ENCODE measurements around the gene UBE2U.

Gene UBE2U

GRCh38 chr1:64296459-64296858, 93.0 kb downstream of the UBE2U start:
- H3K27me3 ChIP-seq (ENCODE audit: control insufficient read depth, insufficient read depth, low read length), result no peaks in the 10 kb centered on the region
- no peak overlapping the region for H3K27ac ChIP-seq (ENCODE audit: low read length)
- no peak overlapping the region for H3K9ac ChIP-seq (ENCODE audit: low read length)
- H3K9me3 ChIP-seq (ENCODE audit: control insufficient read depth, low read depth, low read length), result no peaks in the 10 kb centered on the region
- H3K4me1 ChIP-seq (ENCODE audit: control insufficient read depth, low read depth, low read length), result no peaks in the 10 kb centered on the region
- H3K4me3 ChIP-seq (ENCODE audit: low read length), result no peak overlapping the region
- H3K36me3 ChIP-seq (ENCODE audit: control insufficient read depth, low read depth, low read length), result no peaks in the 10 kb centered on the region

- Histone ChIP-seq H3K9ac (ENCODE audit: low read length) (no peak overlapping the region), H3K4me1 (ENCODE audit: control insufficient read depth, low read depth, low read length) (peaks cover 5% of the 10 kb centered on the region), H3K27ac (ENCODE audit: low read length) (no peak overlapping the region), H3K36me3 (ENCODE audit: control insufficient read depth, low read depth, low read length) (no peaks in the 10 kb centered on the region), H3K9me3 (ENCODE audit: control insufficient read depth, low read depth, low read length) (no peaks in the 10 kb centered on the region), H3K27me3 (ENCODE audit: control insufficient read depth, insufficient read depth, low read length) (no peaks in the 10 kb centered on the region), H3K4me3 (ENCODE audit: low read length) (no peak overlapping the region)
These were observed 98.8 kb downstream of the UBE2U start for GRCh38 chr1:64302194-64302593.

- Histone ChIP-seq H3K36me3 (ENCODE audit: control insufficient read depth, low read depth, low read length) (no peaks in the 10 kb centered on the region), H3K27ac (ENCODE audit: low read length) (no peak overlapping the region), H3K9me3 (ENCODE audit: control insufficient read depth, low read depth, low read length) (no peaks in the 10 kb centered on the region), H3K4me1 (ENCODE audit: control insufficient read depth, low read depth, low read length) (peaks cover 5% of the 10 kb centered on the region), H3K9ac (ENCODE audit: low read length) (no peak overlapping the region), H3K27me3 (ENCODE audit: control insufficient read depth, insufficient read depth, low read length) (no peaks in the 10 kb centered on the region), H3K4me3 (ENCODE audit: low read length) (no peak overlapping the region)
These were observed 99.5 kb downstream of the UBE2U start for GRCh38 chr1:64302971-64303370.

- Histone ChIP-seq H3K27ac (ENCODE audit: low read length) (no peak overlapping the region), H3K4me3 (ENCODE audit: low read length) (no peak overlapping the region), H3K9me3 (ENCODE audit: control insufficient read depth, low read depth, low read length) (no peaks in the 10 kb centered on the region), H3K9ac (ENCODE audit: low read length) (no peak overlapping the region), H3K27me3 (ENCODE audit: control insufficient read depth, insufficient read depth, low read length) (no peaks in the 10 kb centered on the region), H3K4me1 (ENCODE audit: control insufficient read depth, low read depth, low read length) (peaks cover 5% of the 10 kb centered on the region), H3K36me3 (ENCODE audit: control insufficient read depth, low read depth, low read length) (no peaks in the 10 kb centered on the region)
These were observed 101.4 kb downstream of the UBE2U start for GRCh38 chr1:64304823-64305222.

GRCh38 chr1:64308866-64309265, 105.4 kb downstream of the UBE2U start:
- Histone ChIP-seq H3K4me3 (ENCODE audit: low read length) (no peak overlapping the region), H3K27me3 (ENCODE audit: control insufficient read depth, insufficient read depth, low read length) (no peaks in the 10 kb centered on the region), H3K4me1 (ENCODE audit: control insufficient read depth, low read depth, low read length) (peaks cover 5% of the 10 kb centered on the region), H3K9me3 (ENCODE audit: control insufficient read depth, low read depth, low read length) (no peaks in the 10 kb centered on the region), H3K36me3 (ENCODE audit: control insufficient read depth, low read depth, low read length) (no peaks in the 10 kb centered on the region), H3K27ac (ENCODE audit: low read length) (no peak overlapping the region), H3K9ac (ENCODE audit: low read length) (no peak overlapping the region)

GRCh38 chr1:64309431-64309831, 106.0 kb downstream of the UBE2U start:
- Histone ChIP-seq H3K9ac (ENCODE audit: low read length) (no peak overlapping the region), H3K27me3 (ENCODE audit: control insufficient read depth, insufficient read depth, low read length) (no peaks in the 10 kb centered on the region), H3K36me3 (ENCODE audit: control insufficient read depth, low read depth, low read length) (no peaks in the 10 kb centered on the region), H3K9me3 (ENCODE audit: control insufficient read depth, low read depth, low read length) (no peaks in the 10 kb centered on the region), H3K4me3 (ENCODE audit: low read length) (no peak overlapping the region), H3K27ac (ENCODE audit: low read length) (no peak overlapping the region), H3K4me1 (ENCODE audit: control insufficient read depth, low read depth, low read length) (peaks cover 11% of the 10 kb centered on the region)

GRCh38 chr1:64310760-64311159, 107.3 kb downstream of the UBE2U start:
- no peaks in the 10 kb centered on the region for H3K36me3 ChIP-seq (ENCODE audit: control insufficient read depth, low read depth, low read length)
- no peak overlapping the region for H3K9ac ChIP-seq (ENCODE audit: low read length)
- H3K4me1 ChIP-seq (ENCODE audit: control insufficient read depth, low read depth, low read length), result peaks cover 6% of the 10 kb centered on the region
- H3K27ac ChIP-seq (ENCODE audit: low read length), result no peak overlapping the region
- no peak overlapping the region for H3K4me3 ChIP-seq (ENCODE audit: low read length)
- H3K27me3 ChIP-seq (ENCODE audit: control insufficient read depth, insufficient read depth, low read length), result no peaks in the 10 kb centered on the region
- no peaks in the 10 kb centered on the region for H3K9me3 ChIP-seq (ENCODE audit: control insufficient read depth, low read depth, low read length)

- H3K9me3 ChIP-seq (ENCODE audit: control insufficient read depth, low read depth, low read length), result no peaks in the 10 kb centered on the region
- H3K27ac ChIP-seq (ENCODE audit: low read length), result no peak overlapping the region
- no peaks in the 10 kb centered on the region for H3K27me3 ChIP-seq (ENCODE audit: control insufficient read depth, insufficient read depth, low read length)
- H3K36me3 ChIP-seq (ENCODE audit: control insufficient read depth, low read depth, low read length), result no peaks in the 10 kb centered on the region
- H3K4me1 ChIP-seq (ENCODE audit: control insufficient read depth, low read depth, low read length), result peaks cover 6% of the 10 kb centered on the region
- no peak overlapping the region for H3K4me3 ChIP-seq (ENCODE audit: low read length)
- no peak overlapping the region for H3K9ac ChIP-seq (ENCODE audit: low read length)
These were observed 109.0 kb downstream of the UBE2U start for GRCh38 chr1:64312431-64312830.

- H3K4me3 ChIP-seq (ENCODE audit: low read length), result no peak overlapping the region
- peaks cover 6% of the 10 kb centered on the region for H3K4me1 ChIP-seq (ENCODE audit: control insufficient read depth, low read depth, low read length)
- no peaks in the 10 kb centered on the region for H3K36me3 ChIP-seq (ENCODE audit: control insufficient read depth, low read depth, low read length)
- no peak overlapping the region for H3K27ac ChIP-seq (ENCODE audit: low read length)
- no peaks in the 10 kb centered on the region for H3K27me3 ChIP-seq (ENCODE audit: control insufficient read depth, insufficient read depth, low read length)
- no peaks in the 10 kb centered on the region for H3K9me3 ChIP-seq (ENCODE audit: control insufficient read depth, low read depth, low read length)
- no peak overlapping the region for H3K9ac ChIP-seq (ENCODE audit: low read length)
These were observed 112.0 kb downstream of the UBE2U start for GRCh38 chr1:64315402-64315801.

Measured in iPS-18a (cell line).